ENCODE data around the gene OLFM4.

- TF ChIP-seq, protein P1, sequence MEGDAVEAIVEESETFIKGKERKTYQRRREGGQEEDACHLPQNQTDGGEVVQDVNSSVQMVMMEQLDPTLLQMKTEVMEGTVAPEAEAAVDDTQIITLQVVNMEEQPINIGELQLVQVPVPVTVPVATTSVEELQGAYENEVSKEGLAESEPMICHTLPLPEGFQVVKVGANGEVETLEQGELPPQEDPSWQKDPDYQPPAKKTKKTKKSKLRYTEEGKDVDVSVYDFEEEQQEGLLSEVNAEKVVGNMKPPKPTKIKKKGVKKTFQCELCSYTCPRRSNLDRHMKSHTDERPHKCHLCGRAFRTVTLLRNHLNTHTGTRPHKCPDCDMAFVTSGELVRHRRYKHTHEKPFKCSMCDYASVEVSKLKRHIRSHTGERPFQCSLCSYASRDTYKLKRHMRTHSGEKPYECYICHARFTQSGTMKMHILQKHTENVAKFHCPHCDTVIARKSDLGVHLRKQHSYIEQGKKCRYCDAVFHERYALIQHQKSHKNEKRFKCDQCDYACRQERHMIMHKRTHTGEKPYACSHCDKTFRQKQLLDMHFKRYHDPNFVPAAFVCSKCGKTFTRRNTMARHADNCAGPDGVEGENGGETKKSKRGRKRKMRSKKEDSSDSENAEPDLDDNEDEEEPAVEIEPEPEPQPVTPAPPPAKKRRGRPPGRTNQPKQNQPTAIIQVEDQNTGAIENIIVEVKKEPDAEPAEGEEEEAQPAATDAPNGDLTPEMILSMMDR (conservative IDR thresholded peaks at IDR 0.05 in 1 of 2, IDR thresholded peaks at IDR 0.05 in 1 of 2; ENCODE audit: low read depth in 1 of 2, low read length in 2 of 2) = no peak
- no peak for TF ChIP-seq EZH2 (IDR thresholded peaks at IDR 0.05; ENCODE audit: low read length, missing control alignments)
Observed at GRCh38 chr13:53041968-53042516, 13.4 kb downstream of the OLFM4 start.

Data from fibroblast of lung (primary cell).